Lower leg skin (tissue), 4 donors: ENCODE measurements around the gene PALLD. TPM values are rescaled to one million over a fixed set of nuclear protein-coding genes. Genes with fewer than 3 reads are reported as not detected.

Experiments used
- DNase-seq, 2 donors: peaks; one replicate each; pipeline ENCODE4 v3.0.0-alpha.2; 2019; ENCODE audit warnings: low spot score in 2 of 2
- H3K4me3 ChIP-seq: fragments of 200-600 bp; sonication (generic); 2 replicates; pipeline ENCODE4 v1.5.1; 2017; ENCODE audit warnings: mild to moderate bottlenecking, low read depth; ENCODE audit not compliant: poor library complexity, severe bottlenecking
- CTCF ChIP-seq, 3 donors: fragments of 450-650 bp; IDR thresholded peaks; one replicate each; pipeline ENCODE4 v1.5.1; 2016; ENCODE audit warnings: antibody characterized with exemption in 3 of 3, mild to moderate bottlenecking in 3 of 3, moderate library complexity in 2 of 3
- POLR2A ChIP-seq, 2 donors: fragments of 450-650 bp; IDR thresholded peaks; one replicate each; pipeline ENCODE4 v1.6.1; 2016 to 2017; ENCODE audit warnings: antibody characterized with exemption in 2 of 2, mild to moderate bottlenecking in 1 of 2, moderate library complexity in 1 of 2
- WGBS, 2 donors: methylation state at CpG; one replicate each; pipeline ENCODE4 v1.1.5; 2018; 5-methylcytosine and 5-hydroxymethylcytosine counted together
- intact Hi-C: fragments of 100-400 bp; cut with DNase I; formaldehyde crosslinking; loops from one replicate; pipeline ENCODE4 v1.15.0; 2023; ENCODE audit warnings: low total_unique reads
- total RNA-seq, 4 donors: library from RNA; depleted of rRNA; stranded (reverse); fragments of >200 nt; gene quantifications; one replicate each; pipeline ENCODE4 v1.1.0, GENCODE V29; 2016

Gene PALLD
- total RNA-seq, 4 donors from 2014 or later: 46.1 to 103 (median 77.6) TPM

- intact Hi-C loops: no loop called here
- WGBS, 2 donors: 77 to 80% methylated on average over 5 of the region's 5 CpGs
- no peak overlapping the region for H3K4me3 ChIP-seq
- TF ChIP-seq POLR2A (IDR thresholded peaks at IDR 0.05) (no peak), CTCF (IDR thresholded peaks at IDR 0.05) (no peak)
- no peak for DNase-seq
Measured at GRCh38 chr4:168515222-168516011, 18.6 kb downstream of the PALLD start.

GRCh38 chr4:168516841-168517240 is 20.0 kb downstream of the PALLD start:
- WGBS, 2 donors: 72 to 83% methylated on average over 2 of the region's 2 CpGs
- intact Hi-C loops: no loop called here
- no peak for TF ChIP-seq CTCF (IDR thresholded peaks at IDR 0.05)

GRCh38 chr4:168519576-168519975 is 22.7 kb downstream of the PALLD start:
- no peak for TF ChIP-seq POLR2A (IDR thresholded peaks at IDR 0.05)
- TF ChIP-seq CTCF (IDR thresholded peaks at IDR 0.05): no peak
- intact Hi-C loops: no loop called here
- DNase-seq: no peak
- no peak overlapping the region for H3K4me3 ChIP-seq
- WGBS, 2 donors: 92 to 100% methylated on average over 1 of the region's 1 CpG

More at GRCh38 chr4:168516841-168517240, 20.0 kb downstream of the PALLD start:
- no peak overlapping the region for H3K4me3 ChIP-seq
- no peak for DNase-seq

- H3K4me3 ChIP-seq: no peak overlapping the region
- intact Hi-C loops: no loop called here
- WGBS, 2 donors: 37 to 46% methylated on average over 2 of the region's 2 CpGs
- TF ChIP-seq CTCF (IDR thresholded peaks at IDR 0.05) (no peak), POLR2A (IDR thresholded peaks at IDR 0.05) (no peak)
- DNase-seq: no peak
Measured at GRCh38 chr4:168521721-168522120, 24.9 kb downstream of the PALLD start.

GRCh38 chr4:168522356-168522755 is 25.5 kb downstream of the PALLD start:
- DNase-seq: no peak
- intact Hi-C loops: no loop called here
- WGBS, 2 donors: 55 to 61% methylated on average over 2 of the region's 2 CpGs
- TF ChIP-seq POLR2A (IDR thresholded peaks at IDR 0.05) (no peak), CTCF (IDR thresholded peaks at IDR 0.05) (no peak)
- no peak overlapping the region for H3K4me3 ChIP-seq
